Gastrocnemius medialis (tissue), 4 donors: ENCODE results near the gene ARID3B. TPM values are rescaled to one million over a fixed set of nuclear protein-coding genes. Genes with fewer than 3 reads are reported as not detected.
"Not testable (repeated sequence)": the region's sequence is repeated elsewhere in the genome, so short reads cannot be mapped to it uniquely, and the experiment has no call there.

Experiments
- ATAC-seq, 2 donors: fragments of 150-250 bp; one replicate each; pipeline ENCODE4 v1.9.1; 2016
- DNase-seq, 2 donors: peaks; one replicate each; pipeline ENCODE4 v3.0.0-alpha.2; 2019
- H3K27ac ChIP-seq, 4 donors: fragments of 200-600 bp; sonication (generic); 1 replicate in 1 of 4; 2 replicates in 3 of 4; pipeline ENCODE4 v1.5.1; 2016 to 2018; ENCODE audit warnings: mild to moderate bottlenecking in 2 of 4, moderate library complexity in 1 of 4
- H3K27me3 ChIP-seq, 3 donors: fragments of 200-600 bp; sonication (generic) in 2 of 3; 1 replicate in 1 of 3; 2 replicates in 2 of 3; pipeline versions ENCODE4 v1.5.1 to v1.6.0; 2016 to 2019; ENCODE audit warnings: mild to moderate bottlenecking in 1 of 3, moderate library complexity in 1 of 3
- H3K36me3 ChIP-seq, 2 donors: fragments of 200-600 bp; sonication (generic) in 1 of 2; one replicate each; pipeline ENCODE4 v1.5.1; 2017 to 2018
- H3K4me1 ChIP-seq, 2 donors: fragments of 200-600 bp; sonication (generic) in 1 of 2; one replicate each; pipeline ENCODE4 v1.5.1; 2016 to 2017; ENCODE audit warnings: mild to moderate bottlenecking in 2 of 2
- H3K4me3 ChIP-seq, 4 donors: fragments of 200-600 bp; sonication (generic) in 3 of 4; 1 replicate in 1 of 4; 2 replicates in 3 of 4; pipeline ENCODE4 v1.5.1; 2016 to 2019; ENCODE audit warnings: mild to moderate bottlenecking in 2 of 4
- H3K9me3 ChIP-seq, 3 donors: fragments of 200-600 bp; sonication (generic) in 2 of 3; 1 replicate in 1 of 3; 2 replicates in 2 of 3; pipeline ENCODE4 v1.5.1; 2016 to 2019
- CTCF ChIP-seq, 5 experiments: fragments of 450-650 bp in 3 of 5; fragments of 200-600 bp in 2 of 5; sonication (generic) in 2 of 5; IDR thresholded peaks in 4 of 5; conservative IDR thresholded peaks in 1 of 5; 1 replicate in 4 of 5; 2 replicates in 1 of 5; pipeline ENCODE4 v1.5.1; 2016 to 2019; ENCODE audit warnings: antibody characterized with exemption in 5 of 5, mild to moderate bottlenecking in 3 of 5, moderate library complexity in 3 of 5
- POLR2A ChIP-seq, 2 donors: fragments of 450-650 bp; IDR thresholded peaks; one replicate each; pipeline ENCODE4 v1.6.1; 2017; ENCODE audit warnings: antibody characterized with exemption in 2 of 2, mild to moderate bottlenecking in 2 of 2, moderate library complexity in 2 of 2
- in situ Hi-C, 4 donors: fragments of 200-750 bp; cut with MboI; loops; one replicate each; pipeline versions ENCODE4 v1.15.0 to v1.8.0; 2017; ENCODE audit warnings: low sequenced_read_pairs in 4 of 4
- intact Hi-C: fragments of 100-400 bp; cut with DNase I; formaldehyde crosslinking; loops from one replicate; pipeline ENCODE4 v1.15.1; 2023; ENCODE audit warnings: low total_unique reads
- total RNA-seq, 4 donors: library from RNA; depleted of rRNA; stranded (reverse); fragments of >200 nt; gene quantifications; one replicate each; pipeline versions ENCODE4 v1.1.0 to v1.2.3, GENCODE V29; 2016

Gene ARID3B
- total RNA-seq, 4 donors from 2014 or later: 1.8 to 6.7 (median 4.6) TPM

DNA sequence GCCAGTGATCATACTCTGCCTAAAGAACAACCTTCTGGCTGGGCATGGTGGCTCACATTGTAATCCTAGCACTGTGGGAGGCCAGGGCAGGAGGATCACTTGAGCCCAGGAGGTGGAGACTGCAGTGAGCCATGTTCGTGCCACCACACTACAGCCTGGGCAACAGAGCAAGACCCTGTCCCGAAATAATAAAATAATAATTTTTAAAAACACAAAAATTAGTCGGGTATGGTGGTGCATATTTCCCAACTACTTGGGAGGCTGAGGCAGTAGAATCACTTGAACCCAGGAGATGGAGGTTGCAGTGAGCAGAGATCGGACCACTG, 34.5 kb upstream of the ARID3B start:
- Histone ChIP-seq H3K4me1 (no peaks in the 10 kb centered on the region), H3K27me3 (no peaks in the 10 kb centered on the region), H3K4me3 (no peak overlapping the region), H3K36me3 (no peaks in the 10 kb centered on the region), H3K27ac (no peak overlapping the region), H3K9me3 (no peaks in the 10 kb centered on the region)
- intact Hi-C loops: no loop called here
- DNase-seq (no peak), ATAC-seq (no peak)
- TF ChIP-seq CTCF (IDR thresholded peaks at IDR 0.05 in 4 of 5, conservative IDR thresholded peaks at IDR 0.05 in 1 of 5) (no peak), POLR2A (IDR thresholded peaks at IDR 0.05) (no peak)
- in situ Hi-C loops: no loop called here

DNA sequence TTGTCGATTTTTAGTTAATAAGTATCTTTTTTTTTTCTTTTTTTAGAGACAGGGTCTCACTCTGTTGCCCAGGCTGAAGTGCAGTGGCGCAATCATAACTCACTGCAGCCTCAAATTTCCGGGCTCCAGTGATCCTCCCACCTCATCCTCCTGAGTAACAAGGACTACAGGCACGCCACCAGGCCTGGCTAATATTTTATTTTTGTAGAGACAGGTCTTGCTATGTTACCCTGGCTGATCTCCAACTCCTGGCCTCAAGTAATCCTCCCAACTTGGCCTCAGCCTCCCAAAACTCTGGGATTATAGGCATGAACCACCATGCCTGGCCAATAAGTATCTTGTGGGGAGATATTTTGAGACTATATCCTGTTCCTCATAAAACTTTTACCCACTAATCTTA, 29.4 kb upstream of the ARID3B start:
- DNase-seq (no peak), ATAC-seq (no peak)
- H3K4me3 ChIP-seq: no peak overlapping the region
- no peaks in the 10 kb centered on the region for H3K27me3 ChIP-seq
- no peaks in the 10 kb centered on the region for H3K9me3 ChIP-seq
- in situ Hi-C loops (no loop called here), intact Hi-C loops (no loop called here)
- H3K27ac ChIP-seq: no peak overlapping the region
- H3K36me3 ChIP-seq: no peaks in the 10 kb centered on the region
- no peaks in the 10 kb centered on the region for H3K4me1 ChIP-seq
- TF ChIP-seq CTCF (IDR thresholded peaks at IDR 0.05 in 4 of 5, conservative IDR thresholded peaks at IDR 0.05 in 1 of 5) (no peak), POLR2A (IDR thresholded peaks at IDR 0.05) (no peak)

- H3K27ac ChIP-seq, in situ Hi-C loops, H3K36me3 ChIP-seq, H3K4me1 ChIP-seq, H3K4me3 ChIP-seq, H3K27me3 ChIP-seq, H3K9me3 ChIP-seq, intact Hi-C loops, ATAC-seq, DNase-seq: not testable (repeated sequence)
These were observed 27.0 kb upstream of the ARID3B start for GRCh38 chr15:74514059-74514458.

DNA sequence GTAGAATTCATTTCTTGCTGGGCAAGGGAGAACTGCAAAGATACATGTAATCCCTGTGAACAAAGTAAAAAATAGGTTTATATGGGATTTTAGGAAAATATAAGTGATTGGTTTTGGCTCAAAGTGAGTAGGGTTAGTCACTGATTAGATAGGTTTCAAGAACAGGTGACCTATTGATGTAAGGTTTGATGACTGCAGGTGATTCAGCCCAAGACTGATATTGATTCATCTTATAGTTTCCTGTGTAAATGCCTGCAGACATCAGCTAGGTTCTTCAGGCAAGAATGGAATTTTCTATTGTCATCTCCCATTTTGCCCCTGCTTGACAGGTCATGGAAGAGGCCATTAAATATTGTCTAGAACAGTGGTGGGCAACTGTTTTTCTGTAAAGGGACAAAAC, 23.9 kb upstream of the ARID3B start:
- no peaks in the 10 kb centered on the region for H3K36me3 ChIP-seq
- intact Hi-C loops: no loop called here

DNA sequence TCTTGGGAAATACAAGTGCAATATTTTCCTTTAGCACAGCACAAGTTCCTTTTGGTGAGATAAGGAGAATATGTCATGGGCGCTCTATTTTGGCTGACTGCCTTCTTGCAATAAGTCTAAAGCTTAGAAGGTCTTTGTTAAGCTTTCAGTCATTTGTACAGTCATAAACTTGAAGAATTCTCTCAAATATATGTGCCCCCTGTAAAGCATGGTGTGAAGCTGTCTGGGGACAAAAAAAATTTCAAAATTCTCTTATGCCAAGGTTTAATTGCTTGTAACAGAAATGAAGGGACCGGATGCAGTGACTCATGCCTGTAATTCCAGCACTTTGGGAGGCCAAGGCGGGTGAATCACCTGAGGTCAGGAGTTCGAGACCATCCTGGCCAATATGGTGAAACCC, 21.7 kb upstream of the ARID3B start:
- Histone ChIP-seq H3K36me3 (no peaks in the 10 kb centered on the region), H3K27me3 (no peaks in the 10 kb centered on the region), H3K9me3 (no peaks in the 10 kb centered on the region), H3K4me3 (no peak overlapping the region), H3K27ac (no peak overlapping the region), H3K4me1 (no peaks in the 10 kb centered on the region)
- intact Hi-C loops (no loop called here), in situ Hi-C loops (no loop called here)
- no peak for ATAC-seq
- TF ChIP-seq CTCF (IDR thresholded peaks at IDR 0.05 in 4 of 5, conservative IDR thresholded peaks at IDR 0.05 in 1 of 5): no peak
- no peak for TF ChIP-seq POLR2A (IDR thresholded peaks at IDR 0.05)
- DNase-seq: no peak

More for the DNA sequence above, 23.9 kb upstream of the ARID3B start:
- in situ Hi-C loops: no loop called here
- Histone ChIP-seq H3K9me3 (no peaks in the 10 kb centered on the region), H3K27me3 (no peaks in the 10 kb centered on the region), H3K27ac (no peak overlapping the region), H3K4me3 (no peak overlapping the region), H3K4me1 (no peaks in the 10 kb centered on the region)
- ATAC-seq (no peak), DNase-seq (no peak)
- TF ChIP-seq CTCF (IDR thresholded peaks at IDR 0.05 in 4 of 5, conservative IDR thresholded peaks at IDR 0.05 in 1 of 5): no peak
- TF ChIP-seq POLR2A (IDR thresholded peaks at IDR 0.05): no peak
